Measurements from ENCODE around the gene PDE8A. TPM values are rescaled to one million over a fixed set of nuclear protein-coding genes. Genes with fewer than 3 reads are reported as not detected.

PDE8A gene
- total and polyA plus RNA-seq, 2 of the 4 experiments (the other 2 are of a cell fraction): 32.4 to 35.9 TPM

GRCh38 chr15:85045615-85046014 lies 64.0 kb downstream of the PDE8A start:
- DNase-seq (no peak), ATAC-seq (ENCODE audit: low read depth) (no peak)
- Histone ChIP-seq H3K36me3 (ENCODE audit: control insufficient read depth, insufficient read depth, low read length) (no peaks in the 10 kb centered on the region), H2BK120ac (ENCODE audit: low read depth, low read length) (peak overlapping the region; percentile 82), H4K5ac (ENCODE audit: low read depth, low read length) (peak overlapping the region; percentile 95; the same call in 1 of the 2 replicates), H3K9me1 (ENCODE audit: insufficient read depth, low read length) (peaks cover 6% of the 10 kb centered on the region), H3K18ac (ENCODE audit: low read depth, low read length) (peak overlapping the region; percentile 88), H3K4me3 (ENCODE audit: insufficient read depth, low read depth, low read length) (no peak overlapping the region), H4K91ac (ENCODE audit: insufficient read depth, low read depth, low read length) (peak overlapping the region; percentile 71), H3K27me3 (ENCODE audit: control insufficient read depth, insufficient read depth, low read length) (no peaks in the 10 kb centered on the region), H2AK9ac (replicated peaks; ENCODE audit: low read depth, low read length, poor library complexity) (no peak overlapping the region), H3K23ac (ENCODE audit: low read depth, low read length) (peak overlapping the region; percentile 89), H3K9me3 (ENCODE audit: control insufficient read depth, insufficient read depth, low read length) (no peaks in the 10 kb centered on the region), H3K9ac (ENCODE audit: low read depth, low read length) (no peak overlapping the region), H2BK15ac (ENCODE audit: low read depth, low read length) (peak overlapping the region; percentile 71; the same call in 2 of the 3 replicates), H3K27ac (ENCODE audit: insufficient read depth, low read length) (peak overlapping the region; percentile 45; the same call in 1 of the 2 replicates), H3K56ac (ENCODE audit: extremely low read depth, insufficient read depth, low read length) (no peak overlapping the region), H4K8ac (ENCODE audit: low read depth in 2 of 2, low read length in 2 of 2) (peak overlapping the region; percentile 6 to 90; a peak in 2 of 4 replicates), H3K14ac (replicated peaks; ENCODE audit: low read depth, low read length) (peak overlapping the region; percentile 79), H3K4ac (ENCODE audit: low read depth, low read length) (peak overlapping the region; percentile 64; the same call in 1 of the 2 replicates), H2BK5ac (ENCODE audit: low read depth, low read length, poor library complexity, severe bottlenecking) (peak overlapping the region; percentile 97), H2AK5ac (ENCODE audit: low read depth, low read length) (peak overlapping the region; percentile 49), H3K79me1 (ENCODE audit: low read depth in 1 of 2, low read length in 2 of 2) (peaks cover 10 to 63% of the 10 kb centered on the region in 2 experiments), H2BK20ac (ENCODE audit: low read depth, low read length) (peak overlapping the region; percentile 91), H3K4me2 (ENCODE audit: low read depth, low read length) (0 out of 2 replicates have a peak overlapping the region, but pooled peaks have one; percentile 8), H4K20me1 (ENCODE audit: insufficient read depth, low read length) (no peaks in the 10 kb centered on the region), H2AFZ (replicated peaks; ENCODE audit: low read length, poor library complexity) (no peak overlapping the region), H3K4me1 (ENCODE audit: control insufficient read depth, insufficient read depth, low read length) (peaks cover 4% of the 10 kb centered on the region)
- intact Hi-C loops (cut with micrococcal nuclease) (loop anchor here (2.0 to 10.0 kb wide), 3 partner anchors 63 to 461 kb away; no protein-coding TSS in a partner anchor), dilution Hi-C loops (cut with HindIII; ENCODE audit: low sequenced_read_pairs, unreplicated experiment) (loop anchor here (10.0 kb wide), 1 partner anchor 91 kb away; no protein-coding TSS in a partner anchor), in situ Hi-C loops (cut with MboI; ENCODE audit: low sequenced_read_pairs) (no loop called here)
- ChIA-PET CTCF (interaction anchor here (0.6 to 2.0 kb wide), 4 partner anchors 24 to 90 kb away, joined by 3 to 10 read pairs (median 4); no protein-coding TSS in a partner anchor), POLR2A (ENCODE audit: unreplicated experiment) (no interaction called here)
- no TSS peak for BruUV-seq (replicated peaks)
- TF ChIP-seq BHLHE40 (IDR thresholded peaks at IDR 0.05; ENCODE audit: low read depth, low read length): no peak
- TF ChIP-seq ELK1 (IDR thresholded peaks at IDR 0.05; ENCODE audit: borderline replicate concordance, low read depth, low read length): no peak
- TF ChIP-seq SMC3 (IDR thresholded peaks at IDR 0.05; ENCODE audit: low read depth, low read length): no peak
- no peak for TF ChIP-seq CEBPB (IDR thresholded peaks at IDR 0.05; ENCODE audit: low read depth, low read length)
- no peak for TF ChIP-seq CHD1 (IDR thresholded peaks at IDR 0.05; ENCODE audit: low read depth, low read length)
- no peak for TF ChIP-seq RCOR1 (IDR thresholded peaks at IDR 0.05; ENCODE audit: insufficient replicate concordance, low read length)
- no peak for TF ChIP-seq MXI1 (IDR thresholded peaks at IDR 0.05; ENCODE audit: borderline replicate concordance, low read depth, low read length)
- TF ChIP-seq CTCF (conservative IDR thresholded peaks at IDR 0.05; ENCODE audit: low read depth, low read length): no peak
- no peak for TF ChIP-seq RFX5 (IDR thresholded peaks at IDR 0.05; ENCODE audit: low read depth, low read length)
- no peak for TF ChIP-seq RAD21 (IDR thresholded peaks at IDR 0.05; ENCODE audit: low read length)
- no peak for TF ChIP-seq MAZ (IDR thresholded peaks at IDR 0.05; ENCODE audit: borderline replicate concordance, low read depth, low read length)
- WGBS, 2 experiments (ENCODE audit: extremely low coverage in 2 of 2, insufficient read length in 1 of 2): no CpG with 5 or more reads among the region's 1 CpG
